Anterior cingulate cortex (tissue), 58 donors: ENCODE results near the gene TICRR.

Experiments used
- DNase-seq, 58 donors: peaks; one replicate each; lab custom pipeline; 2025; lab: John Stamatoyannopoulos, UW

The TICRR gene

GRCh38 chr15:89628301-89628700 is 53.0 kb downstream of the TICRR start:
- no peak for DNase-seq

- DNase-seq: no peak
Measured at GRCh38 chr15:89628806-89629715, 53.8 kb downstream of the TICRR start.

- no peak for DNase-seq
Measured at GRCh38 chr15:89629829-89630228, 54.6 kb downstream of the TICRR start.

- no peak for DNase-seq
Measured at GRCh38 chr15:89630260-89630659, 55.0 kb downstream of the TICRR start.

GRCh38 chr15:89630974-89631901 is 56.0 kb downstream of the TICRR start:
- peak in 1 of 58 donors; percentile 16 for DNase-seq

GRCh38 chr15:89631902-89632264 is 56.6 kb downstream of the TICRR start:
- DNase-seq: no peak

GRCh38 chr15:89632563-89633430 is 57.5 kb downstream of the TICRR start:
- DNase-seq: no peak

GRCh38 chr15:89633585-89633984 is 58.3 kb downstream of the TICRR start:
- no peak for DNase-seq

GRCh38 chr15:89640245-89640644 is 65.0 kb downstream of the TICRR start:
- DNase-seq: no peak

- no peak for DNase-seq
Measured at GRCh38 chr15:89641053-89641452, 65.8 kb downstream of the TICRR start.

- no peak for DNase-seq
Measured at GRCh38 chr15:89642106-89642505, 66.8 kb downstream of the TICRR start.

- no peak for DNase-seq
Measured at GRCh38 chr15:89645680-89646079, 70.4 kb downstream of the TICRR start.

GRCh38 chr15:89646416-89647141 is 71.3 kb downstream of the TICRR start:
- DNase-seq: no peak

- peak in 29 of 58 donors; percentile 3 to 73 (median 19) for DNase-seq
Measured at GRCh38 chr15:89647191-89647851, 72.1 kb downstream of the TICRR start.

GRCh38 chr15:89648106-89649012 is 73.1 kb downstream of the TICRR start:
- no peak for DNase-seq

- DNase-seq: no peak
Measured at GRCh38 chr15:89649013-89649625, 73.8 kb downstream of the TICRR start.

GRCh38 chr15:89649716-89650115 is 74.4 kb downstream of the TICRR start:
- no peak for DNase-seq

- DNase-seq: no peak
Measured at GRCh38 chr15:89652131-89652530, 76.9 kb downstream of the TICRR start.
